HUES6 (cell line): Measurements from ENCODE around the gene TEX19.

Experiments used
- H3K27ac ChIP-seq: 2 replicates; pipeline ENCODE4 v1.7.0; 2013; ENCODE audit warnings: low read depth, mild to moderate bottlenecking, low read length, inconsistent platforms
- H3K27me3 ChIP-seq: 2 replicates; pipeline ENCODE4 v1.6.1; 2013; ENCODE audit warnings: low read length; ENCODE audit not compliant: control insufficient read depth, insufficient read depth
- H3K36me3 ChIP-seq: 2 replicates; pipeline ENCODE4 v1.6.1; 2013; ENCODE audit warnings: low read length; ENCODE audit not compliant: control insufficient read depth, insufficient read depth
- H3K4me1 ChIP-seq: 2 replicates; pipeline ENCODE4 v1.6.1; 2013; ENCODE audit warnings: low read length; ENCODE audit not compliant: control insufficient read depth, insufficient read depth
- H3K4me3 ChIP-seq: 2 replicates; pipeline ENCODE4 v1.5.1; 2013; ENCODE audit warnings: low read depth, low read length
- H3K9ac ChIP-seq: one replicate; pipeline ENCODE4 v1.6.1; 2013; ENCODE audit warnings: mild to moderate bottlenecking, low read length
- H3K9me3 ChIP-seq: 2 replicates; pipeline ENCODE4 v1.6.1; 2013; ENCODE audit warnings: low read depth, low read length; ENCODE audit not compliant: control insufficient read depth, insufficient read depth

The TEX19 gene

GRCh38 chr17:82322526-82323453 is 36.3 kb upstream of the TEX19 start:
- Histone ChIP-seq H3K9me3 (peaks cover 13% of the 10 kb centered on the region; the same call in 1 of the 2 replicates), H3K27ac (no peak overlapping the region), H3K4me1 (peaks cover 13% of the 10 kb centered on the region), H3K27me3 (peaks cover 20% of the 10 kb centered on the region; the same call in 1 of the 2 replicates), H3K4me3 (no peak overlapping the region), H3K9ac (no peak overlapping the region), H3K36me3 (no peaks in the 10 kb centered on the region)

DNA sequence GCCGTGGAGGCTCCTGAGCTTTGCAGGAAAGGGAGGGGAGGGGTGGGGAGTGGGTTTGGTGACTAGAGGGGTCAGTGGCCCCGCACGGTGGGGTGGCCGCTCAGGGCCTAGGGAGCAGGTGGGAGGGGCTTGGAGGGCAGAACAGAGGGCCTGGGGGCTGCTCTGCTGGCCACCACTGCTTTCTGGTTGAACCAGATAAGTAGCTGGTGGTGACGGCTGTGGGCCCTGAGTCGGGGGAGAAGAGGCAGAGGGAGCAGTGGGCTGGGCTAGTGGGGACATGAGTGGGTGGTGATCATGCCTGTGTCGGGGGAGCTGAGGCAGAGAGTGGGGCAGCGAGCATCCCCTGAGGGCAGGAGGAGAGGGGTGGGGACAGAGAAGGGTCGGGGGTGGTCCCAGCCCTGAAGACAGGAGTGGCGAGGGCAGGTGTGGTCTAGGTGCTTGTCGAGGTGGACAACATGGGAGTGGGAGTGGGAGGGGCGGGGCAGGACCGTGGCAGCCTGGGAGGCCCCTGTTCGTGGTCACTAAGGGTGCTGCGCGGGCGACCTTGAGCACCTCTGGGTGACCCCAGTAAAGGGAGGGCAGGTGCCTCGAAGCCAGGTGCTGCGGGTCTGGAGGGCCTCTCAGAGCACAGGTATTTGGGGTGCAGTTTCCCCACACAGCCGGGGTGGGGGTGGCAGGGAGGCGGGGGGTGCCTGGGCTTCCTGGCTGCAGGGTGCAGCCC is 35.4 kb upstream of the TEX19 start:
- peaks cover 27% of the 10 kb centered on the region for H3K27me3 ChIP-seq
- H3K27ac ChIP-seq, result no peak overlapping the region

GRCh38 chr17:82324566-82325285 is 34.3 kb upstream of the TEX19 start:
- Histone ChIP-seq H3K27me3 (peaks cover 37% of the 10 kb centered on the region), H3K9ac (no peak overlapping the region), H3K27ac (no peak overlapping the region), H3K36me3 (no peaks in the 10 kb centered on the region), H3K9me3 (no peaks in the 10 kb centered on the region), H3K4me1 (peaks cover 21% of the 10 kb centered on the region), H3K4me3 (no peak overlapping the region)

More for the DNA sequence above, 35.4 kb upstream of the TEX19 start:
- H3K4me1 ChIP-seq, result peaks cover 19% of the 10 kb centered on the region
- H3K9me3 ChIP-seq, result peaks cover 10% of the 10 kb centered on the region; the same call in 1 of the 2 replicates
- no peaks in the 10 kb centered on the region for H3K36me3 ChIP-seq
- H3K9ac ChIP-seq, result no peak overlapping the region
- no peak overlapping the region for H3K4me3 ChIP-seq

DNA sequence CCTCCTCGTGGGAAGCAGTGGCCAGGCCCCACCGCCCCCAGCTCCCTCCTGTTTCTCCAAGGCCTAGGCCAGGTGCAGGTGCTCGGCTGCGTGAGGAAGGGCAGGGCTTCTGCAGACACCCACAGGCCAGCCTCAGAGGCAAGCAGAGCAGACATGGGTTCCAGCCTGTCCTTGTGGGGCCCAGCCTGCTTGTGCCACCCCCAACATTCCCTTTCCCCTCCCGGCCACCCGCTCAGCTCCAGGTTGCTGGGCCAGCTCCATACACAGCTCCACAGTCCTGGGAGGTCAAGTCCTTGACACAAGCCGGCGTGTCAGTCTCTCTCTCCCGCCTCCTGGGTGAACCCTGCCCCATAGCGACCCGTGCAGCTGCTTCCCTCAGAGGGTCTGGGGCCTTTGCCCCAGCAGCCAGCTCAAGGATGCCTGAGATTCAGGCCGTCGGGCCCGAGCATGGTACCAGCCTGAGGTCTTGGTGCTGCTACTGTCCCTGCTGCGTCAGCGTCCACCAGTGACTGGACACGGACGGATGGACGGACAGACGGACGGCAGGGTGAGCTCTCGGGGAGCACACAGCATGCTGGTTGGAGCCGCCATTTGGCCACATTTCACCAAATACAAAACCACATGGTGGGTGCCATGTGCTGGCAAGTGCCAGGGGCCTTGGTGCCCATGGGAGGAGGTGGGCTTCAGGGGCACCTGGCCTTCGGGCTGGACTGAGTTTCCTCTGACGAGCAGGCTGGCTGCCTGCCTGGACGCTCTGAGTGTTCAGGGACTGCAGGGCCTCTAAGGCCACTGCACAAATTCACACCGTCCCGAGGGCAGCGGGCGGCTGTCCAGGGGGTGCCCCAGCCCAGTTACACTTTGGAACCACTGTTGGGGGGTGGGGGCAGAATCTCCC is 33.5 kb upstream of the TEX19 start:
- no peak overlapping the region for H3K9ac ChIP-seq
- H3K36me3 ChIP-seq, result no peaks in the 10 kb centered on the region
- no peaks in the 10 kb centered on the region for H3K9me3 ChIP-seq
- H3K4me3 ChIP-seq, result no peak overlapping the region
- no peak overlapping the region for H3K27ac ChIP-seq
- H3K27me3 ChIP-seq, result peaks cover 45% of the 10 kb centered on the region
- peaks cover 21% of the 10 kb centered on the region for H3K4me1 ChIP-seq

DNA sequence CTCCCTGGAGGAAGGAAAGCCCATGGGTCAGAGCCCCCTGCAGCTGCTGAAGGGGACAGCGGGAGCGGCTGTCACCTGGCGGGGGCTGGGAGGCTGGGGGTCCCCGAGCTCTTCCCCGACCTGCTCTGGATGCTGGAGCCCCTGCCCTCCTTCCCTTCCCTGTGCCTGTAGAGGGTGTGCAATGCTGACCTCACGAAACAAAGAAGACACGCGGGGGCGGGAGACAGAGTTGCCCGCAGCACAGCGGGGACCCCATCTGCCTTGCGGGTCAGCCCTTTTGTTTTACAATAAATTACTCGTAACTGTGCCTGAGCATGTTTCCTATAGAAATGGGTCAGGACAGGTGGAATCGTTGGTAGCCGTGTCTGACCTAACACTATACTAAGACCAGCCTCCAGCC is 31.8 kb upstream of the TEX19 start:
- H3K27ac ChIP-seq, result no peak overlapping the region
- no peak overlapping the region for H3K4me3 ChIP-seq
- no peaks in the 10 kb centered on the region for H3K9me3 ChIP-seq
- no peaks in the 10 kb centered on the region for H3K36me3 ChIP-seq
- peaks cover 56% of the 10 kb centered on the region for H3K27me3 ChIP-seq
- peaks cover 21% of the 10 kb centered on the region for H3K4me1 ChIP-seq
- H3K9ac ChIP-seq, result no peak overlapping the region

DNA sequence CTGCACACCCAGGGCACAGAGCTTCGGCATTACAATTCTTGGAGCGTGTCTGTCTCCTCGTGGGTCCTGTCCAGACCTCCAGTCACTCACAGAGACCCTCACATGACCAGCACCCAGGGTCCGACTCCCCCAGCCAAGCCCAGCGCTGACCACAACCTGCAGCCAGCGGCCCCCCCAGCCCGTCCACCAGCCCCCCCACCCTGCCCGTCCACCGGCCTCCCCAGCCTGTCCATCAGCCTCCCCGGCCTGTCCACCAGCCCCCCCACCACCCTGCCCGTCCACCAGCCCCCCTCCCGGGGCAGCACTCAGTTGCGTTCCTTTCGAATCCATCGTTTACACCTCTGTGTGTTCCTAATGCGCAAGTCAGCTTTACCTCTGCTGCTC is 31.3 kb upstream of the TEX19 start:
- H3K4me1 ChIP-seq, result peaks cover 25% of the 10 kb centered on the region
- no peak overlapping the region for H3K4me3 ChIP-seq
- peaks cover 60% of the 10 kb centered on the region for H3K27me3 ChIP-seq
- no peaks in the 10 kb centered on the region for H3K36me3 ChIP-seq
- H3K9ac ChIP-seq, result no peak overlapping the region
- no peak overlapping the region for H3K27ac ChIP-seq
- H3K9me3 ChIP-seq, result no peaks in the 10 kb centered on the region

DNA sequence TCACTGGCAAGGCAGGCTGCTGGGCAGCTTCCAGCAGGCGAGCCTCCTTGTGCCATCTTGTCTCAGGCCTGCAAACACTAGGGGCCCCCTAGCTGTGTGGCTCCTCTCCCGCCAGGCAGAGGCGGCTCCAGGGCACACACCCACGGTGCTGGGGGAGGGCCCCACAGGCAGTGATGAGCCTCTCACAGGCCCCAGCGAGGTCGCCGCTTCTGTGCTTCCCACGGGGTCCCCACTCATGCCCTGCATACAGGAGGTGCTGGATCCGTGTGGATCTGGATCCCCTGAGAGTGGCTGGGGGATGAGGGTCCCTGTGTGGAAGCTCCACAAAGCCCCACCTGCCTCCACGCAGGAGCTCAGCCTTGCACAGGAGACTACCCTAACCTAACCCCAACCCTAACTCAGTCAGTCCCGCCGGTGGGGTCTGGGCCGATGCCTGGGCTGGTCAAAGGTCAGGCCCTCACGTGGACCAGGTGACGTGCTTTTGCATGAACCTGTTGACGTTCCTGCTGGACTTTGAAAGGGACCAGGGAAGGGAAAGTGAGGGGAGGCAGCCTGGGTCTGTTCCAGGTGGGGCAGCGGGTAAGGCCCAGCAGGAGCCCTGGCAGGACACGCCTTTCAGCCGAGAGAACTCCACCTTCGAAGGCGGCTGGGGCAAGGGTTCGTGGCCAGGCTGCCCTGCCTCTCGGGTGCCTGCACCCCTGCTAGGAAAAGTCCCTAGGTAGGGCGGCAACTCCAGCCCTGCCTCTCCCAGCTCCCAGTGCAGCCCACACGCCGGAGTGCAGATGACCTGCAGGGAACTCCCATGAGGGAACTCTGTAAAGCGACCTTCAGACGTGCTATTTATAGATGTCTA is 30.7 kb upstream of the TEX19 start:
- H3K36me3 ChIP-seq, result no peaks in the 10 kb centered on the region
- H3K9ac ChIP-seq, result no peak overlapping the region
- H3K4me1 ChIP-seq, result peaks cover 29% of the 10 kb centered on the region
- no peaks in the 10 kb centered on the region for H3K9me3 ChIP-seq
- peaks cover 66% of the 10 kb centered on the region for H3K27me3 ChIP-seq
- H3K27ac ChIP-seq, result no peak overlapping the region
- H3K4me3 ChIP-seq, result no peak overlapping the region

GRCh38 chr17:82328994-82329507 is 30.0 kb upstream of the TEX19 start:
- no peak overlapping the region for H3K4me3 ChIP-seq
- no peak overlapping the region for H3K27ac ChIP-seq
- no peaks in the 10 kb centered on the region for H3K36me3 ChIP-seq
- peaks cover 72% of the 10 kb centered on the region for H3K27me3 ChIP-seq
- no peaks in the 10 kb centered on the region for H3K9me3 ChIP-seq
- H3K4me1 ChIP-seq, result peaks cover 29% of the 10 kb centered on the region
- no peak overlapping the region for H3K9ac ChIP-seq

GRCh38 chr17:82329683-82330321 is 29.2 kb upstream of the TEX19 start:
- H3K27ac ChIP-seq, result no peak overlapping the region
- H3K4me3 ChIP-seq, result no peak overlapping the region
- H3K36me3 ChIP-seq, result no peaks in the 10 kb centered on the region
- no peaks in the 10 kb centered on the region for H3K9me3 ChIP-seq
- H3K27me3 ChIP-seq, result peaks cover 80% of the 10 kb centered on the region
- H3K9ac ChIP-seq, result no peak overlapping the region
- H3K4me1 ChIP-seq, result peaks cover 29% of the 10 kb centered on the region
